HUDEP-2 (cell line): ENCODE data around the gene WDTC1.

Experiments
- DNase-seq, 76 experiments: peaks; one replicate each; lab custom pipeline; 2025; ENCODE audit not compliant: unreplicated experiment in 76 of 76; lab: John Stamatoyannopoulos, UW

The WDTC1 gene

DNA sequence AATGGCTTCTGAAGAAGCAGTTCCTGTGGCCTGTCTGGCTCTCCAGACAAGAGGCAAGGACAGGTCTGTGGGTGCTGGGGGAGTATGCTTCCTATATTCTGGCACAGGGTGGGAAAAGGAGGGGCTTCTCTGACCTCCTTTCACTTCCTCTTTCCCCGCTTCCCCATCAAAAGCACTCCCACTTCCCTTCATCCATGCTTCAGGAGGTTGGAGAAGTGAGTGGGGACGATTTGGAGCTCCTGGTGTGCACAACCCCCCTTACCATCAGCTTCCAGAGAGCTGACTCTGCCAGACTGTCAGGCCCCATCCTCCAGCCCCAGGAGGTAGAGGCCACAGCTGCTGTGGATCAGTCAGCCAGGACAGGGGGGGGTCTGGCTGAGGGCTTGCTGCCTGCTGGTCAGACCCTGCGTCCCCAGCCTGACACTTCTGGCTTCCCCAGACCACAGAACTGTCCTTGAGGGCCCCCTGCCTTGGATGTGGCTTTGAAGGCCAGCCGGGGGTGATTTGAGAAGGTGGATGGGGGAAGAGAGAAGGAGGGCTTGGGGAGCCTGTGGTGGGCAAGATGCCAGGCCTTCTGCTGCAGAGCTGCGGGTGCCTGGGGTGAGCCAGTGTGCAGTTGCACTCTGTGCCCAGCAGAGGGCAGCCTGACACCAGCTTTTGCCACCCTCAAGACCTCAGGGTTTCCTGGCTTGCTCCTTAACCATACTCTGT, 66.1 kb downstream of the WDTC1 start:
- DNase-seq = peak in 73 of 76 experiments; percentile 6 to 81 (median 58)

DNA sequence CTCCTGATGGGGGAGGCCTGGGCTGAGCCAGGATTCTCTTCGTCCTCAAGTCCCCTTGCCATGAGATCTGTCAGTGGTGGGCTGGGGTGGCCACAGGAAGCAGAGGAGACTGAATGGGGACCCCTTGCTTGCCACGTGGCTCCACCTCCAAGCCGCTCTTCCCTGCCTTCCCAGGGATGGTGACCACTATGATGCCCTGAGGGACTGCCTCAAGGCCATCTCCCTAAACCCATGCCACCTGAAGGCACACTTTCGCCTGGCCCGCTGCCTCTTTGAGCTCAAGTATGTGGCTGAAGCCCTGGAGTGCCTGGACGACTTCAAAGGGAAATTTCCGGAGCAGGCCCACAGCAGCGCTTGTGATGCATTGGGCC, 66.6 kb downstream of the WDTC1 start:
- DNase-seq = no peak

DNA sequence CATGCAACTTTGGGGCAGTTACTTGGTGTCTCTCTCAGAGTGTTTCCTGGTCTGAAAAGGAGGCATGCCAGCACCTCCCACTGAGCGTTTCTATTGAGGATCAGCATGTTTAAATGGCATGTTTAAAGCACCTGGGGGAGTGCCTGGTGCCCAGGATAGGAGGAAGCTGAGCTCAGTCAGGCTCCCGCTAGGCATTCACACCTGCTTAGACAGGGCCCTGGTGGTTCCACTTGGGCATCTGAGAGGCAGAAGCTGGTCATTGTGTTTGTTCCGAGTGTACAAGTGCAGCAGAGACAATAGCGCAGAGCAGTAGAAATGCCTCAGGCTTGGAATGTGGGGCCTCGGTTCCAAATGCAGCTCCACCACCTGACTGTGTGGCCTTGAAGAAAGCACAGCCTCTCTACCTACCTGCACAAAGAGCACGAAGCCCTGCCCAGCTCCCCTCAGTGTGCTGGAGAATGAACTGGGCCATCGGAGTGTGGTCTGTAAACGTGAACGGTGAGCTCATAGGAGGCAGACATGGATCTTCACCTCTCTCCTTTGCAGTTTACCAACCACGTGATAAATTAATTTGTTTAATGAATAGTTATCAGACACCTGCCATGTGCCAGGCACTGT, 67.3 kb downstream of the WDTC1 start:
- no peak for DNase-seq

DNA sequence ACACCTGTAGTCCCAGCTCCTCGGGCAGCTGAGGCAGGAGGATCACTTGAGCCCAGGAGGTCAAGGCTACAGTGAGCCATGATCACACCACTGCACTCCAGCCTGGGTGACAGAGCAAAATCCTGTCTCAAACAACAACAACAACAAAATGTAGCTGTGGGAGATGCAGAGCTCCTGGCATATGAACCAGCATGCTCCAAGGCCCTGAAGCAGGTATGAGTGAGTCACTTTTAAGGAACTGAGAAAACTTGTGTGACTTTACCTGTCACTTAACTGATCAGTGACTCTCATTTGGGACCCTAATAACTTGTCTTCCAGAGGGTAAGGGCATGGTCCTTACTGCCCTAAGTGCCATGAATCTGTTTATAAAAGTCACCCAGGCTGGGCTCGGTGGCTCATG, 68.2 kb downstream of the WDTC1 start:
- no peak for DNase-seq

DNA sequence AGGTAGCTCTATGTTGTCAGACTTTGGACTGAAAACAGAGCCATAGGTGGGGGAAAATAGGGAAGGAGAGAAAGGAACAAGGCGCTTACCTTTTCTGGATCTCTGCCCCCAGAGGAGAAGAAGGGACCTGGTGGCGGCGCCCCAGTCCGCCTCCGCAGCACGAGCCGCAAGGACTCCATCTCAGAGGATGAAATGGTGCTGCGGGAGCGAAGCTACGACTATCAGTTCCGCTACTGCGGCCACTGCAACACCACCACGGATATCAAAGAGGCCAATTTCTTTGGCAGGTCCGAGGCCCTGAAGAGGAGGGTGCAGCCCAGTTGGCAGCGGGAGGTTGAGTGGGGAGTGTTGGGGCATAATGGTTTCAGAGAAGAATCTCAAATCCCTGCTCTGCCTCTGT, 69.1 kb downstream of the WDTC1 start:
- DNase-seq = no peak

DNA sequence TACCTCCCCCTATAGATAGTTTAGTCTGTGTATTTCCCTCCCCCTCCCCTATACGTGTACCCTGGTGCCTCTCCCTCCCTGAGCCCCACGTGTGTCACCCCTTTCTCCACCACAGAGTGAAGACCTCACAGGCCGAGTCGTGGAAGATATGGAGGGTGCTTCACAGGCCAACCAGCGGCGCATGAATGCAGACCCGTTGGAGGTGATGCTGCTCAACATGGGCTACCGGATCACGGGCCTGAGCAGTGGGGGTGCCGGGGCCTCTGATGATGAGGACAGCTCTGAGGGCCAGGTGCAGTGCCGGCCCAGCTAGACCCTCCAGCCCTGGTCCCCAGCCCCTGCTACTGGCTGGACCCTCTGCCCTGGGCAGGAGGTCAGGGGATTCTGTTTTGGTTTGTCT, 71.6 kb downstream of the WDTC1 start:
- no peak for DNase-seq

DNA sequence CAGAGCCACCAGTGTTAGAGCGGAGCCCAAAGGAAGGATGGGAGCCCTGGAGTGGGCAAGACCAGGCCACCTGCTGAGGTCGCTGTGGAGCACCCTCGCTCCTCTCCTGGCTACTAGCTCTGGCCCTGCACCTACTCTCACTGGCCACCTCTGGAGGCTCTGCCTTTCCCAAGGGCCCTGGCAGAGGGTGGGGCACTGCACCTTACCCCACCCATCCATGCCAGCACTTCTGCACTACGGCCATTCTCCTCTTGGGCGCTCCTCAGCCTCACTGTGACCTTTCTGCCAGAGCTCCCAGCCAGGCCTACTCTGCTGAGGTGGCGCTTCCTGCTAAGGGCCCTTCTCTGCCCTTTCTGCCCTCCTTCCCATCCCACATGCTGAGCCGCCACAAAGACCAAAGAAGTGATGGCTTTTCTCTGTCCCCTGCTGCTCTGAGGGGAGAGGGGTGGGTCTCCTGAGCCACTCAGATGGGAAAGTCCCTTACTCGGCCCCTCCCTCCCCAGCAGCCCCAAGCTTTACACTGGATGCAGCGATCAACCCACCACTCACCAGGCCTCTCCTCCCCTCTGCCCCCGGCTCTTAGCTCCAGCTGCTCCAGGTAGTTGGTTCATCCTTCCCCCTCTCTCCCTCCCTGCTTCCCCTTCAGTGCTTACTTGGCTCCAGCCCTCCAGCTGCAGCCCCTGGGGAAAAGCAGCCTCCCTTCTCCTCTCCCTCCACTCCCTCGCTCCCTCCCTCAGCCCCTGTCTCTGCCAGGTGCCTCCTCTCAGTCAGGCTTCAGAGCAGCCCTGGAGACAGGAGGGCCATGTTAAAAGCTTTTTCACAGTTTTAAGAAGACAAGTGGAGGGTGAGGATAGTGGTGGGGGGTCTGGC, 72.7 kb downstream of the WDTC1 start:
- DNase-seq = no peak

DNA sequence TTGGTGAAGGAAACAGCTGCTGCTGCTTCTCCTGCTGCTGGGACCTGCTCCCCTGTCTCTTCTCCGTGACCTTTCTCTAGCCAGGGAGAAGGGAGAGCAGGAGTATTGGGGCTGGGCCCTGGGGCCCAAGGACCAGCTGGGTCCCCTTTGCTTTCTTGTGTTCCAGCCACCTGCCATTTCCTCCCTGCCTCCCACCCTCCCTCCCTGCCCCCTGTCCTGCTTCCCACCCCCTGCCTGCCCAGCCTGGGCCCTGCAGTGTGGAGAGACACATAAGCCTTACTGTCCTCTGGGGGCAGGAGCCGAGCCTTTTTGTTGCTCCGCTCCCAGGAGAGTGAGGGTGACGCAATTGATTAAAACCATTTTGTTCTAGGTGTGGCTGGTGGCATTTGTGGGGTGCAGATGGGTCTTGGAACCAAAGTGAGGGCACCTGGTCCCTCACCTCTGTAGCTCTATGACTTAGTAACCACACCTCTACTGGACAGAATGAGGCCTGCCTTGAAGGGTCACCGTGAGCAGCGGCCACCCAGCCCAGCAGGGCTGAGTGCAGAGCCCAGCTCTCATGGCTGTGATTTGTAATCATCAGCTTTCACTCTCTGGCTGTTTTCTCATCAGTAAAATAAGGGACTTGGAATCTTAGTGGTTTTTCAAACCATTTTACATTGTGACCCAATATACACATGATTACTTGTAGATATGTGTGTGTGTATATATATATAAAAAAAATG, 73.6 kb downstream of the WDTC1 start:
- DNase-seq = no peak

DNA sequence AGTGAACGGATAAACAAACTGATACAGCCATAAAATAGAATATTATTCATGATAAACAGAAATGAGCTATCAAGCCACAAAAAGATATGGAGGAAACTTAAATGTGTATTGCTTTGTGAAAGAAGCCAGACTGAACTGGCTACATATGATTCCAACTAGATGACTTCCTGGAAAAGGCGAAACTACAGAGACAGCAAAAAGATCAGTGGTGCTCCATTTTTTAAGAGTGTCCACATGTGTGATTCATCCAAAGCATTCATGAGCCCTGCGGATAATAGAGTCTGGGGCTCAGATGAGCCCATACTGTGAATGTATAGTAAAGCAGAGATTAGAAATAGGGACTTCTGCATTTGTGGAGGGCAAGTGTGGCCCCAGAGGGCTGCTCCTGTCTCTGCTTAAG, 79.7 kb downstream of the WDTC1 start:
- no peak for DNase-seq

DNA sequence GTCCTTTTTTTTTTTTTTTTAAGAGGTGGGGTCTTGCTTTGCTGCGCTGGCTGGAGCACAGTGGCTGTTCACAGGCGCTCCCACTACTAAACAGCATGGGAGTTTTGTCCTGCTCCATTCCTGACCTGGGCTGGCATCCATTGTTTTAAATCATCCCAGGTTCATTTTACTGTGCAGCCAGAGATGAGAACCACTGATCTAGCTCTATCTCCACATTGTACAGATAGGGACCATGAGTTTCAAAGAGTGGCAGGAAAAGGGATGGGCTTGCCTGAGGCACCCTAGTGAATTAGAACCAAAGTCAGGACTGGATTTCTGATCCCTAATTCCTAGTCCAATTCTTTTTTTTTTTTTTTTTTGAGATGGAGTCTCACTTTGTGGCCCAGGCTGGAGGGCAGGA, 80.3 kb downstream of the WDTC1 start:
- DNase-seq = no peak

DNA sequence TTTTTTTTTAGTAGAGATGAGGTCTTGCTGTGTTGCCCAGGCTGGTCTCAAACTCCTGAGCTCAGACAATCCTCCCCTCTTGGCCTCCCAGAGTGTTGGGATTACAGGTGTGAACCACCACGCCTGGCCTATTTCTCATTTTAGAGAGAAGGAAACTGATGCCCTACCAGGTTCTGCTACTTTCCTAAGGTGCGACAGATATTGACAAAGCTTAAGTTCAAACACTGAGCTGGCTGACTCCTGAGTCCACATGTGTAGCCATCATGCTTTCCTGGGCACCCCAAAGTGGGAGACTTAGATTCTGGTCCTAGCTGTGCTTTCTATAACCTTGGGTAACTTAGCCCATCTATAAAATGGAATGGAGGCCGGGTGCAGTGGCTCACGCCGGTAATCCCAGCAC, 82.4 kb downstream of the WDTC1 start:
- no peak for DNase-seq

DNA sequence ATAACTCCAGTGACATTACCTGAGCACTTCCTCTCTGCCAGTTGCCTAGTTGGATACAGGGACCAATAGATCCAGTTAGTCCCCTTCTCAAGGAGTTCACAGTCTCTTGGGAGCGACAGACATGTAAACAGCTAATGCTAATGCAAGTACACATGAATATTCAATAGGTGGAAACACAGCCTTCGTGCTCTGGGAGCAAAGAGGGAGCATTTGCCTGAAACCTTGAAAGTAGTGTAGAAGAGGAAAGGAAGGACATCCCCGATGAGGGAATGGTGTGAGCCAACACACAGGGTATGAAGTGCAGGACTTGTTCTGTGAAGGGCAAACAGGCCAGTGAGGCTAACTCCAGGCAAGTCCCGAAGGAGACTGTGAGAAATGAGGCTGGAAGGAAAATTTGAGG, 83.7 kb downstream of the WDTC1 start:
- DNase-seq = no peak

DNA sequence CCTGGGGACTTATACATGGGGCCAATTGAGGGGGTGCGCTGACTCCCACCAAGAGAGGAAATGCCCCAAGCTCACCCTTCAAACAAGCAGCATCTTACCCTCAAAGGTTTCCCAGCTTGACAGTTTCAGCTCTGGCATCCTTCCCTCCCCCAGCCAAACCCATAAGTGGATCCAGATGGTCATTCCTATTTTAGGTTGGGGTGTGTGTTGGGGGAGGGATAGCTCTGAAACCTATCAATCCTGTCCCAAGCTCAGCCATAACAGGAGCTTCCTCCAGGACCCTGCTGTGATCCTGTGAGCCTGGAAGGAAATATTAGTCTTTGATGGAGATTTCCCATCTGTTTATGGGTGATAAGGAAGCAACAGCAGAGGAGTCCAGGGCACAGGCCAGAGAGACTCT, 84.2 kb downstream of the WDTC1 start:
- DNase-seq = no peak

DNA sequence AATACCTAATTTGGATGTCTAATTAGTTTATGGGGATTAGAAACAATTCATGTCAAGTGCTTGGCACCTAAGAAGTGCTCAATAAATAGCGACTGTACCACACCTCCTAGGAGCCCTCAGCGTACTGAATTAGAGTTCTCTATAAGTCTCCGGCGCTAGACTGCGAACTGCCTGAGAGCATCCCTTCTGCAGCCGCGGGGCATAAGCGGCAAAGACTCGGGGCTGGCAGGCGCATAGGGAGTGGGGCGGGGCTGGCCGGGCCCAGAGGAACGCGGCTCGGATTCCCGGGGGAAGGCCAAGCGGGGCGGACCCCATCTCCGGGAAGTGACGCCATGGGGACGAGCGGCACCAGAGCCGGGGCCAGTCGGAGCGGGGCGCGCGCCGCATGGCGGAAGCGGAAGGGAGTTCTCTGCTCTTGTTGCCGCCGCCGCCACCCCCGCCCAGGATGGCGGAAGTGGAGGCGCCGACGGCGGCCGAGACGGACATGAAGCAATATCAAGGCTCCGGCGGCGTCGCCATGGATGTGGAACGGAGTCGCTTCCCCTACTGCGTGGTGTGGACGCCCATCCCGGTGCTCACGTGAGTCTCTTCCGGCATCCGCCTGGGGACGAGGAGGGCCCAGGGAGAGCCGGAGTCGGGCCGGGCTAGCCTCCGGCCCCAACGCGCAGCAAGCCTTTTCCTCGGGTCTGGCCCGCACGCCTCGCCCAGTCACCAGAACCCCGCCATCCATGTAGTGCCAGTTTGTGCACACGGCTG, 87.6 kb downstream of the WDTC1 start, which contains the start of gene TMEM222:
TMEM222 (plus strand) TSS at position 351 of the 756 bp plus-strand sequence; CDS start at position 386, 35 bp downstream.
- DNase-seq = peak; percentile 14 to 97 (median 92)

DNA sequence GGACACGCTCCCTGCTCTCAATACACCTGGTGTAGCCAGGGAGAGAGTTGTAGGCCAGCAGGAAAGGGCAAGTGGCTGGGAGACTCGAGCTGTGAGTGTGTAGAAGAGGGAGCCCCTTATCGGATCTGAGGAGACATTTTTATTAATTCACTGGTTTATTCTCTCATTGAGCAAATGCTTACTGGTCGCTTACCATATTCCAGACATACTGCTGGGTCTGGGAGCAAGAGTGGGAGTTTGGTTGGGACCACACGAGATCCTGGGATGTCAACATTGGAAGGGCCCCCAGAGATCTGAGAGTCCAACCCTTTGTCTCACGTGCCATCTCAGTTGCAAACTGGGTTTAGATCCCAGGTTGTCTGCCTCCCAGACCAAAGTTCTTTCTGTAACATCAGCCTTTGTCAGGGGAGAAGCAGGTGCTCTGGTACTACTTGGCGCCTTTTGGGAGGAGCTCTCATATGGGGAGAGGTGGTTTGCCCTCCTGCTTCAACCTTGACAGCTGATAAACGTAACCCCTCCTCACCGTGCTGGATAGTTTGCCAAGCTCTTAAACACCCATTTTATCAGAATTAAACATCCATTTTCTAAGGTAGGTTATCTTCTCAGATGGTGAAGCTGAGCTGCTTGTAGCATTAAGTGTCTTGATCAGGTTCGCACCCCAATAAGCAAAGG, 88.3 kb downstream of the WDTC1 start:
- DNase-seq = peak in 6 of 76 experiments; percentile 4 to 38 (median 18)

DNA sequence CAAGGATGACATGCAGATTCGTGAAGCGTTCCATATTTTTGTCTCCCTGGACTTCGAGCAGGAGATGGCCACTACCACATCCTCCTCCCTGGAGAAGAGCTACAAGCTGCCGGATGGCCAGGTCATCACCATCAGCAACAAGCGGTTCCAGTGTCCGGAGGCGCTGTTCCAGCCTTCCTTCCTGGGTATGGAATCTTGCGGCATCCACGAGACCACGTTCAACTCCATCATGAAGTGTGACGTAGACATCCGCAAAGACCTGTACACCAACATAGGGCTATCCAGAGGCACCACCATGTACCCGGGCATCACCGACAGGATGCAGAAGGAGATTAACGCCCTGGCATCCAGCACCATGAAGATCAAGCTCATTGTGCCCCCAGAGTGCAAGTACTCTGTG, 90.9 kb downstream of the WDTC1 start:
- DNase-seq = no peak

DNA sequence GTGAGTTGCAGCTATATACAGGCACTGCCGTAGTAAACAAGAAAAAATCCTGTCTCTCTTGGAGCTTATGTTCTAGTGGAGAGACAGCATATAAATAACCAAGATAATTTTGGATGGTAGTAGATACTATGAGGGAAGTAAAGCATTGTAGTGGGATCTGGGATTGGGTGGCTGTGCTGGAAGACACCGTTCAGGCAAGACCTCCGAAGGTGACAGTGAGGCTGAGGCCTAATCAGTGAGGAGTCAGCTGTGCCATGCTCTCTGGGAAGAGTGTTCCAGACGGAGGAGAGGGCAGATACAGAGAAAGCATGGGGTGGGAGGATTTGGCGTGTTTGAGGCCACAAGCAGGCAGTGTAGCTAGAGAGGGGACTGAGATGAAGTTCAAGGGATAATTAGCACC, 93.5 kb downstream of the WDTC1 start:
- DNase-seq = no peak

DNA sequence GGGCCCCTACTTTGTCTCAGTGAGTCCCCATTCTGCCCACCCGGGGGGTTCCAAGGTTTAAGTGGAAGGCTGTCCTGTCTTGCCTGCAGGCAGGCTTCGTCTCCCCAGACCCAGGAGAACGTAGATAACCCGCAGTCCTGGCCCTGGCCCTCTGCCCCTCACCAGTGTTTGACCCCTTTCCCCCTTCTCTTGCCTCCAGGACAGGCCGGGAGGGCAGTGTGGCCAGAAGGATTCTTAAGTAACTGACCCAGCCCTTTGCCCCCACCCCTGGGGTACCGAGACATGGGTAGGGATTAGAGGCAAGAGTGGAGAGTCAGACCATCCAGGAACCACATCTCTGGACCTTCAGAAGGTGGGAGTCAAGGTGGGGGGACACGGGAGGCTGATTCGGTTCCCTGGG, 96.4 kb downstream of the WDTC1 start:
- no peak for DNase-seq

DNA sequence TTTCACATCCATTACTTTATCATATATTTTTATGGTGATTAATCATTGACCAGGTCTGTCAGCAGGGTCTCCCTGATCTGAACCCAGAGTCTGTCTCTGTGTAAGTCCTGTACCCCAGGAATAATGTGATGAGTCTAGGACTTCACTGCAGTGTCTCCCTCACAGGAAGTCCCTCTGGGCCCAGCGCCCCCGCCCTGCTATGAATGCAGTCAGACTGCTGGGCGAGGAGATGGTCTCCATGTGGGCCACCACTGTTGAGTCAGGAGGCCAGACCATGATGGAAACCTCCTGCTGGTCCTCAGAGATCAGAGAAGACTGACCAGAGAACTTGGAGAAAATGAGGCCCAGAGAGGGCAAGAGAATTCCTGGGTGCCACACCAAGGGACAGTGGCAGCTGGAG, 97.0 kb downstream of the WDTC1 start:
- no peak for DNase-seq

DNA sequence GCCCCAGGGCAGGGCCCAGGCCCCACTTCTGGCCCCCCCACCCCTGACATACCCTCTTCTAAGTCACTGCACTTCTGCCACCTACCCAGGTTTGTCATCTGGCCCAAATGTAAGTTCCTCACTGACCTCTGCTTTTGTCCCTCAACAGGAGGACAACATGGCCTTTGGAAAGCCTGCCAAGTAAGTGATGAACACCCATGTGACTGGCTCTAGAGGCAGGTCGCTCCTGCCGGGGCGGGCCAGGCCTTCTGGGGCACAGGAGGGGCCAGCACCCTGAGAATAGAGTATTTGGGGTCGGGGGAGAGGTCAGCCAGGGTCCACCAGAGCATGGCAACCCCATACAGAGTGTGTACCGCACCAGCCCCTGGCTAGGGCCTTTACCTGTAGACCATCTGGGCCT, 97.5 kb downstream of the WDTC1 start:
- DNase-seq = no peak
